HG03378 (cell line): Measurements from ENCODE around the gene KRTAP2-1.
"Not testable (repeated sequence)": the region's sequence is repeated elsewhere in the genome, so short reads cannot be mapped to it uniquely, and the experiment has no call there.

Source experiments
- ATAC-seq: cut with Tn5 transposase; IDR thresholded peaks from one replicate; pipeline ENCODE4 v1.9.1; 2021; ENCODE audit warnings: mild to moderate bottlenecking, moderate library complexity; ENCODE audit not compliant: unreplicated experiment

KRTAP2-1 gene

GRCh38 chr17:41046735-41047465 is at the start of gene KRTAP2-1:
Gene KRTAP2-1 (minus strand): TSS chr17:41047316. CDS start chr17:41047267, 49 bp downstream.
- ATAC-seq = not testable (repeated sequence)

- ATAC-seq = no peak
These were observed 48.9 kb upstream of the KRTAP2-1 start for GRCh38 chr17:41096055-41096454.

DNA sequence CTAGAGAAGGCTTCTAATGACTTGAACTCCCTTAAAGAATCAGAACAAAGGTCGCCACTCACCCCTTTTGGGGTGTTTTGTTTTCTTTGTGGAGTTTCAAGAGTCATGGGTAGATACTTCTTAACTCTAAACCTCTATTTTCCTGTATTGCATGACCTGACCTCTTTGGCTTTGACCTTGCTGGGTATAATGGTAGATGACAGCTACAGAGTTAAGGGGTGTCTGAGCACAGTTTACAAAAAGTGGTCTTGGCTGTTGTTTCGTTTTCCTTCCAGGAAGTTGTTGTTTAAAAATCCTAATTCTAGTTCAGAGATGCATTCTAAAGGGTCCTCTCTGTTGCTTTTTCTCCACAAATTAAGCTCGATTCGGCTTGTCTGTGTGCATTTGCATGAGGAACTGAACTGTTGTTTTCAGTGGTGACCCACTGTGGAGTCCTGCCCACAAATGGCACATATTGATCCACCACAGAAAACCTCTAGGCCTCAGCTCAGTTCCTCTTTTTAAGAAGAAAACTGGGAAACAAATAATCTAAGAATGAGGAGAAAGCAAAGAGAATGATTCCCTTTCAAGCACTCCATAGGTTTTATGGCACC is 41.7 kb upstream of the KRTAP2-1 start:
- ATAC-seq = not testable (repeated sequence)

GRCh38 chr17:41084100-41084856 is 37.2 kb upstream of the KRTAP2-1 start, which contains the start of gene KRTAP4-7:
Gene KRTAP4-7 (plus strand): TSS chr17:41084150. CDS start chr17:41084207, 57 bp downstream.
- ATAC-seq = not testable (repeated sequence)

- ATAC-seq = not testable (repeated sequence)
These were observed 36.3 kb upstream of the KRTAP2-1 start for GRCh38 chr17:41083427-41083826.

DNA sequence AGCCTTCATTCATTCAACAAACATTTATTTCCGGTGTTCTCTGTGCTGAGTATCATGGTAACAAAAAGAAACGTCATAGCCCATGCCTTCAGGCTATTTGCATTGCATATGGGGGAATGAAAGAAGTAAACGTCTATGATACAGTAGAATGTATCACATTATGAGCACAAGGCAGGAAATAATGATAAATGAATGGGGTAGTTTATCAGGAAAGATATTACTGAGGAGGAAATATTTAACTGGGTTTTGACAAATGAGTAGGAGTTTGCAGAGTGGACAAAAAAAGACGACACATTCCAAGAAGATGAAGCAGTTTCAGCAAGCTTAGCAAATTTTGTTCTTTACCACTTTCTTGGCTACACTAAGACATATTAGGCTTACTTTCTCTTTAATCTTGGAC is 35.5 kb upstream of the KRTAP2-1 start:
- no peak for ATAC-seq

DNA sequence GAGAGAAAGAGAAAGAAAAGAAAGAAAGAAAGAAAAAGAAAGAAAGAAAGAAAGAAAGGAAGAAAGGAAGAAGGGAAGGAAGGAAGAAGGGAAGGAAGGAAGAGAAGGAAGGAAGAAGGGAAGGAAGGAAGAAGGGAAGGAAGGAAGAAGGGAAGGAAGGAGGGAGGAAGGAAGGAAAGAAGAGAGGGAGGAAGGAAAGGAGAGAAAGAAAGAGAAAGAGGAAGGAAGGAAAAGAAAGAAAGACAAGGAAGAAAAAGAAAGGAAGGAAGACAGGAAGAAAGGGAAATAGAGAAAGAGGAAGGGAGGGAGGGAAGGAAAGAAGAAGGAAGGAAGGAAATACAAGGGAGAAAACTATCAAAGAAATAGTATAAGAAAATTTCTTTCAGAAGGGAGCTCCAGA is 29.7 kb upstream of the KRTAP2-1 start:
- ATAC-seq = no peak

- ATAC-seq = no peak
These were observed 26.6 kb upstream of the KRTAP2-1 start for GRCh38 chr17:41073676-41074075.

GRCh38 chr17:41071606-41072360 is 24.7 kb upstream of the KRTAP2-1 start:
- no peak for ATAC-seq

DNA sequence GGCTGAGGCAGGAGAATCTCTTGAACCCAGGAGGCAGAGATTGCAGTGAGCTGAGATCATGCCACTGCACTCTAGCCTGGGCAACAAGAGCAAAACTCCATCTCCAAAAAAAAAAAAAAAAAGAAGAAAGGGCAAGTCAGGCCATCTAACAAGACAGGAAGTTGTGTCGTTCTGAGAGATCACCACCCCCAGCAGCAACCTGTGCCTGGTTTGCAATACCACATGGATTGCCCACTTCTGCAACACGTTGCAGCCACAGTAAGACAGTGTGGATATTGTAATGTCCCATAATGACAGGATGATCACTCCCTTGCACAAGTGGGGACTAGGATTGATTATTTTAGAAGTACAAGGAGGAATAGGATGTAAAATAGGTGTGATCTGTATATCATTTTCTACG is 21.9 kb upstream of the KRTAP2-1 start:
- no peak for ATAC-seq

GRCh38 chr17:41067281-41067680 is 20.2 kb upstream of the KRTAP2-1 start:
- no peak for ATAC-seq

DNA sequence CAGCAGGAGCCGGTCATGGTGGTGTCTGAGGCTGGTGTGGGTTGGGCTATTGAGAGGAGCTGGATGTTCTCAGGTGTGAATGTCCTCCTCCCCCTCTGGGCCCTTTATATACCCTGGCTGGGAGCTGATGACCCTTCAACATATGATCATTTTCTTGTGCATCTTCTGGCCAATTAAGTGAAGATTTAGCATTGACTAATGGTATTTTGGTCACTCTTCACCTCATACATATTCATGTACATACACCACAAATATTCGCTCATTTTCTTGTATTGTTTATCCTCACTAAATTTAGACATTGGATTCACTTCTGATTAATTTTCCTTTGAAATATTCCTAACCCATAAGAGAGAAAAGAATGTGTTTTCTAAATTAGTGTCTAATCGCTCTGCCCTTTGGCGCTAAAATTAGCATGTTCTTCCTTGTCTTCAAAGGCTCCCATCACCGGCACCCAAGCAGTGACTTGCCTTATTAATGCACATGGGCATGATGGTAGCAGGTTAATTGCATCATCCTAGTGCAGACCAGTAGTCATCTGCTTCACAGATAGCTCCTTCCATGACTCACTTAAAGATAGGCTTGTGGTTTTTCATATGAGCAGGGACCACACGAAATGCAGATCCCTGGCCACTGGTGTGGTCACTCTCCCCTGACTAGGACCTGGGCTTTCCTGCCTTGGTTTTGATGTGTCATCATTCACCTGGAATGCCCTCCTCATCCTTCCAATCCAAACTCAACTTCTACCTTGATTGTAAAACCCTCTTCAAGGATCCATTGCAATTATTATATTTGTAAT is 18.9 kb upstream of the KRTAP2-1 start, which contains the start of gene KRTAP2-4:
TSS of gene KRTAP2-4 (minus strand) at position 51 of the 796 bp plus-strand sequence. CDS start at position 17, 34 bp downstream.
- ATAC-seq = no peak

DNA sequence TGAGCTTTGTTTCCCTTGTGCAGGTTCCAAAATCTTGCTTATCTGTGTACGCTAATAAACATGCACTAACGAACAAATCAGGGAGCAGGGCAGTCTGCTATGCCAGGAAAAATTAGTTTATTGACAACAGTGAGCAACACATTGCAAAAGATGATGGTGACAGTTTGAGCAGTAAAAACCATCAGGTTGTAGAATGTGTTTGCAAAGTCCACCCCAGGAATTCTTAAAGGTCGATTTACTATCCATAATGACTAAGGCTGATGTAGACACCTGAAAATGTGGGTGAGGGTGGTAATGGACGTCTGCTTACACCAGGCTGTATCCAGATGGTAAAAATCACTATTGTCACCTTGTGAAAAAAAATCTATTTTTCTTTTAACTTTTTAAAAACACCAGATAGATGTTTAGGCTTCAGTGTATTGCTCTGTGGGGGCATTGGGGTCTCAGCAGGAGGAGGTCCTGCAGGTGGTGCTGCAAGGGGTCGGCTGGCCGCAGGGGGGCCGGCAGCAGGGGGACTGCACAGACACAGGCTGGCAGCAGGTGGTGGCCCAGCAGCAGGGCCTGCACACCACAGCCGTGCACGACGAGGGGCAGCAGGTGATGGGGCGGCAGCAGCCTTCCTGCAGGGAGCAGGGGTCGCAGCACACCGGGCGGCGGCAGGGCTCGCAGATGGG is 18.0 kb upstream of the KRTAP2-1 start:
- ATAC-seq = not testable (repeated sequence)

GRCh38 chr17:41064301-41064700 is 17.2 kb upstream of the KRTAP2-1 start:
- ATAC-seq = no peak

GRCh38 chr17:41063449-41063848 is 16.3 kb upstream of the KRTAP2-1 start:
- ATAC-seq = no peak

- ATAC-seq = no peak
These were observed 14.8 kb upstream of the KRTAP2-1 start for GRCh38 chr17:41061964-41062363.

DNA sequence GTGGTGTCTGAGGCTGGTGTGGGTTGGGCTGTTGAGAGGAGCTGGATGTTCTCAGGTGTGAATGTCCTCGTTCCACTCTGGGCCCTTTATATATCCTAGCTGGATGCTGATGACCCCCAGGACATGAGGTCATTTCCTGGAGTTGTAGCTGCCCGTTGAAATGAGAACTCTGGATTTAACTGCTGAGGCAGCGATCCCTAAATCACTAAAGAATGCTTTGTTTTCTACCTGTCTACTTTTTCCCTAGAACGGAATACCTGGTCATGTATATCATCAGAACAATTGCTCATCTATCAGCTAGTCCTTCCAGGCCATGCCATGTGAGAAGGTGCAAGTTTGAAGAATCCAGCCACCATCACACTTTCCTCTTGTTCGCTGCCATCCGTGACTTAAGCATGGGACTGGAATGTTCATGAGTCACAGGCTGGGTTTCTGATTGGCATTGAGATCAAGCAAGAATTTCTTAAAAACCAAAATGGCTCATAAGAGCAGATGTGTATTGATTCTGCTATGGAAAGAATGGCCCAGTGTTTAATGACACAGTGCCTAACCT is 13.0 kb upstream of the KRTAP2-1 start, which contains the start of gene KRTAP2-3:
TSS of gene KRTAP2-3 (minus strand) at position 63 of the 553 bp plus-strand sequence. CDS start 64 bp downstream, outside the sequence.
- ATAC-seq = no peak

DNA sequence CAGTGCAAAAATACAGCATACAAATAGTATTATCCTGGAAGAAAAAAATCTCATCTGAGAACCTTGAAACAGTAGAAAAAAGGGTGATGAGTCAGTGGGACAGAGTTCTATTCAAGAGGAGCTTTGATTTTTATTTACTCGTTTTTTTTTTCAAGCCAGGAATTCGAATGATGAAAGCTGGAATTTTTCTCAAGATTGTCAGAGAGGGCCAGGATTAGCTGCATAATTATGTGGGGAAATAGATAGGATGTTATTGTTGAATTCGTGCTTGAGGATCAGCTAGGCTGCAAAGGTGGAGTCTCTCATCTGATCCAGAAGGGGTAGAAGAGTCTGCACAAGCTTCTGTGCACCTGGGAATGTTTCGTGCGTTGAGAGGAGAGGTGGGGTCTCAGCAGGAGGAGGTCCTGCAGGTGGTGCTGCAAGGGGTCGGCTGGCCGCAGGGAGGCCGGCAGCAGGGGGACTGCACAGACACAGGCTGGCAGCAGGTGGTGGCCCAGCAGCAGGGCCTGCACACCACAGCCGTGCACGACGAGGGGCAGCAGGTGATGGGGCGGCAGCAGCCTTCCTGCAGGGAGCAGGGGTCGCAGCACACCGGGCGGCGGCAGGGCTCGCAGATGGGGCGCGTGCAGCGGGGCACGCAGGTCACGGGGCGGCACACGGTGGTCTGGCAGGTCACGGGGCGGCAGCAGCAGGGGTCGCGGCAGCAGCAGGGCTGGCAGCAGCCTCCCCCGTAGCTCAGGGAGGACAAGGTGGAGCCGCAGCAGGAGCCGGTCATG is 12.3 kb upstream of the KRTAP2-1 start:
- not testable (repeated sequence) for ATAC-seq
